Limb (tissue), 2 donors: ENCODE data around the gene FOXP2.
"Not testable (repeated sequence)": the region's sequence is repeated elsewhere in the genome, so short reads cannot be mapped to it uniquely, and the experiment has no call there.

ENCODE experiments used
- DNase-seq, 2 donors: peaks; one replicate each; pipeline ENCODE4 v3.0.0-alpha.2; 2016; ENCODE audit errors: extremely low spot score in 2 of 2

FOXP2 gene

DNA sequence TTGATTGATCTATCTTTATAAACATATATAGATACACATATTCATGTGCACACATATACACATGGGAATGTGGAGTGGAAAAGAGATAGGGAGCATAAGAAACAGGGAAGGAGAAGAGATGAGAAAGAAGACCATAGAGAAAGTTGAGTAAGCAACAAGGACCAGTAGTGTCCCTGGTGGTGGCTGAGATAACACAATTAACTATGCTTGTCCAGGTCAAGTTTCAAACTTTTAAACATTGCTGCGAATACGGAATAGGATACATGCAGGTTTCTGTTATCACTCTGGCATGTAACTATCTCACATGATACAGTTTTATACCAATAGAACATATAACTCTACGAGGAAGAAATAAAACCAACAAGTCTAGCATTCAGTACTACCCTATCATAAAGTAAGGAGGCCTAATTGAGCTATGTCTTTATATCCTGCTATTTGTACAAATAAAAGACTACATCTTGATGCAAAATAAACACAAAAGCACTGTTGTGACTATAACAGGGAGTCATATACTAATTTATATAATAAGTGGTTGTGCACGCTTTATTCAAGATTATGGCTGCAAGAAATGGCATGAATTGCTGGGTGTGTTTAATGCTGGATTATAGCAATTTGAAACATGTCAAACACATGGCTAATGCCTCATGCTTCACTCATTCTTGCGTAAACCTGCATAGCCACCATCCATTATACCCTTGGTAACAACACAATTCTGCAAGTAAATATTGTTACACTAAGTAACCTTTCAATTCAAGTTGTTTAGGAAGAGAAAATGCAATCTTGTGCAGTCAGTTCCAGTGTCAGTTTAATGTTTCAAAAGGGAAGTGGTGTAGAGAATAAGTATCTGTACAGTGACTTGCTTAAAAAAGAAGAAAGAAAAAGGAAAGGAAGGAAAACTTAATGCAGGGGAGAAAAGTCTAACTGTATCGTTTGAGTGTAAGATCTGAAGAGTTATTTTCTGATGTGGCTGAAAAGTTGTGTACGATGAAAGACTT lies 8.2 kb downstream of the FOXP2 start:
- DNase-seq, result no peak

DNA sequence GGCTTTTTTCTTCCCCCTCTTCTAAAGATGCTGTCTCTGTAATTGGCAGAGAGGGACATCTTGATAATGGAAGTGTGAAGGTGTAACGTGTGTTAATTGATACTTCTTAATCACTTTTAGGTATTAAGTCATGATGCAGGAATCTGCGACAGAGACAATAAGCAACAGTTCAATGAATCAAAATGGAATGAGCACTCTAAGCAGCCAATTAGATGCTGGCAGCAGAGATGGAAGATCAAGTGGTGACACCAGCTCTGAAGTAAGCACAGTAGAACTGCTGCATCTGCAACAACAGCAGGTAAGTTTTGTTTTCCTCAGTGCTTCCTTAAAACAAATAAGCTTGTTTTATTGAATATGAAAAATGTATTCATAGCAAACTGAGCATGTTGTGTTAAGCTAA lies 11.8 kb downstream of the FOXP2 start:
- DNase-seq, result no peak

DNA sequence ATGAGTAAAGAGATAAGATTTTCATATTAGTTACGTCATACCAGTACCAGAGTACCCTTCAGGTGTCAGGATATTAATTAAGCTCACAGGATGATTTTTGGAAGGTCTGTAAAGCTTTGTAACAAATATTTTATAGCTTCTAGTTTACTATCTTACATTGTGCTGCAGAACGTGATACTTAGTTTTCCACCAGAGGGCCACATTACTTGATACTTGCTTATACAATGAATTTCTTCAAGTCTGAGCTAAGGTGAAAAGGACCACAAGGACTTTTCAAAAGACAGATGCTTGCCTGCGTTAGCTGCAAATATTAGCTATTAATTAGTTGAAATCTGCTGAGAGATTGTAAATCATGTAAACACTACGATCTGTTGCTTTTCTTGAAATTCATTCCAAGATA lies 12.2 kb downstream of the FOXP2 start:
- DNase-seq, result peak in 1 of 2 donors; percentile 63

DNA sequence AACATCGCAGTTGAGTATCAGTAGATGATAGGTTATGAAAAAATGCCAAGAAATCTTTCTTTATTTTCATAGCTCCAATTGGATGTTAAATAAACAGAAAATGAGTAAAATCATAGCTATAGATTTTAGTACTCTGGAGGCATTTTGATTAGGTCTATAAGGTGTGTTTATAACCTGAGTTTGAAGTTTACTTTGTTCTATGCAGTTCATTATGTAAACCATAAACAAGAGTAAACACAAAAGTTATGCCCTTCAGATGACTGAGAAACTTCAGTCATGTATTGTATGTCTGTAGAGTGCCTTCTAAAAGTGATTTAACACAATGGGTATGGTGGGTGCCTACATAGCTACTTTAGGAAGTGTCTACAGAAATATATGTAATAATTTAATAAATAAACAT lies 13.6 kb downstream of the FOXP2 start:
- DNase-seq, result no peak

DNA sequence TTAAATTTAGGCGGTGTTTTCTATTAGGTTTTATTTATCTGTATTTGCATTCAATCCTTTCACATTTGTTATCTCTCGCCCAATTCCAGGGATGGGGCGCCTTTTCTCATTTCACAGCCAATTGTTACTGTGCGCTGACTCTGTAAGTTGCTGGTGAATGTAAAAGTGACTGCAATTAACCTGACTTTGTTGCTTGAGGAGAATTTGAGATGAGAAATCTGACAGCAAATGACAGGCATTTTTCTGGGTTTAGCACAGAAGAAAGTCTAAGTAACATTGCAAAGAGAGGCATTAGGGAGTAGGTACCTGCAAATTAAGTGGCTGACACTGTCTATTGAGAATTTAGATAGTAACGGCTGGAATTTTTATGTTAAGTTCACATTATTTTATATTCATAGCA lies 16.6 kb downstream of the FOXP2 start:
- DNase-seq, result no peak

DNA sequence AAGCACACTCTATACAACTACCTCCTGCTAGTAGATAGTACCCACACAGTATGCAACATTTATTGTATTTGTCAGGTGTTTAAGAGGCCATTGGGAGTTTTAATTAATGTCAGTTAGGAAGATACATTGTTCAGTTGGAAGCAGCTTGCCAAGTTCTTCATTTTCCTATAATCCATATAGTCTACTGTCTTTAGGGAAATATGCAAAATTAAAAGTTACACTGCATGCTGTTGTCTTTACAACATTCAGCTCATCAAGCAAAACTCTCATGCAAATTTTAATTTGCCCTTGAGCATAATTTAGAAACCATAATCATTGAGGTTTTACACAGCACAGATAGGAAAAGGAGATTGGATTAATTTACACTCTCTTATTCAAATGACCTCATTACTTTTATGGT lies 17.4 kb downstream of the FOXP2 start:
- no peak for DNase-seq

DNA sequence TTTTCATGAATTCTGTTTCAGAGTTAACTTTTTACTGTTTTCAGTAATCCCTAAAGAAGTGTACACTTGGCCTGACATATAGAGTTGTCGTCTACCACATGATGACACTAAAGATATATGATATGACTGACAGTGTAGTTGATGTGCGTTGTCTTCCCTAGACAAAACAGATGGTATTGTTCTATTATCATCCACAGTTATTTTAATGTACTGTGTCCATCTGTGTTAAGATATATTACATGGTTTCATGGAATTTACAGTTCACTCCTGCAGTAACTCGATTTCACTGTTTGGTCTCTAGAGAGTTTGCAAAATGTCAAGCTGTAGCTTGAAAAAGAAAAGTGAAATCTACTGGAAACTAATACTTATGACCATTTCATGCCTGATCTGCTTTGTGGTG lies 18.1 kb downstream of the FOXP2 start:
- no peak for DNase-seq

DNA sequence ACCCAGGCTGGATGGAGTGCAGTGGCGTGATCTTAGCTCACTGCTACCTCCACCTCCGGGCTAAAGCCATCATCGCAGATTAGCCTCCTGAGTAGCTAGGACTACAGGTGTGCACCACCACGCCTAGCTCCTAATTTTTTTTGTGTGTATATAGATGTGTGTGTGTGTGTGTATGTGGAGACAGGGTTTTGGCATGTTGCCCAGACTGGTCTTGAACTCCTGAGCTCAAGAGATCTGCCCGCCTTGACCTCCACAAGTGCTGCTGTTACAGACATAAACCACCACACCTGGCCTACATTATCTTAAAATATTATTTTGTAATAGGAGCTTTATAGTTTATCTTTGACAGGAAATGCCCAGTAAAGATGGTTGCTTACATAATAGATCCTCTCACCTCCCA lies 25.0 kb downstream of the FOXP2 start:
- no peak for DNase-seq

DNA sequence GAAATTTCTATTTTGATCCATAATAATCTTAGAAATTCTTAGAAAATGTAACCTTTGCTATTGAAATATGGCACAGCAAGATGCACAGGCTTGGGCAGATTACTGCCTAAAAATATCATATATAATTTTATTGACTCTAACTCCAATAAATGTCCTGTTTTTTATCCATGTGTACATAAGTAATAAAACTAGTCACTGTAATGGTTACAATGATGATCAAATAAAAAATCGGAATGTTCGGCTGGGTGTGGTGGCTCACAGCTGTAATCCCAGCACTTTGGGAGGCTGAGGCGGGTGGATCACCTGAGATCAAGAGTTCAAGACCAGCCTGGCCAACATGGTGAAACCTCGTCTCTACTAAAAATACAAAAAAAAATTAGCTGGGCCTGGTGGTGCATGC lies 26.3 kb downstream of the FOXP2 start:
- not testable (repeated sequence) for DNase-seq

DNA sequence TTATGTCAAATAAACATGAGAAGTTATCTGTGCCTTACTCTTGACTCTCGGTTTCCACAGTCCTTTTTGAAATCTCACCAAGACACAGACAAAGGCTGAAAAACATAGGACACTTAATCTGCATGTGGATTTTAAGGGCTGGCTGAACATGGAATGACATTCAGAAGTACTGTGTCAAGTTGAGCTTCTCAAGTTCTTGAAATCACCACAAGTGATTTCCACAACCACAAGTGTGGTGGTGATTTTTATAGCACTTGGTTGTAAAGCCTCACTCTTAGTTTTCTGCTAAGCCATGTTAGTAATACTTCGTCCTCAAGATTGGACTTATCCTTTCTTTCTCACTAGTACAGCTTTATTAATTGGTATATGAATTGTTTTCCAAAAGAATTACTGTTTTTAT lies 29.6 kb downstream of the FOXP2 start:
- DNase-seq, result no peak

DNA sequence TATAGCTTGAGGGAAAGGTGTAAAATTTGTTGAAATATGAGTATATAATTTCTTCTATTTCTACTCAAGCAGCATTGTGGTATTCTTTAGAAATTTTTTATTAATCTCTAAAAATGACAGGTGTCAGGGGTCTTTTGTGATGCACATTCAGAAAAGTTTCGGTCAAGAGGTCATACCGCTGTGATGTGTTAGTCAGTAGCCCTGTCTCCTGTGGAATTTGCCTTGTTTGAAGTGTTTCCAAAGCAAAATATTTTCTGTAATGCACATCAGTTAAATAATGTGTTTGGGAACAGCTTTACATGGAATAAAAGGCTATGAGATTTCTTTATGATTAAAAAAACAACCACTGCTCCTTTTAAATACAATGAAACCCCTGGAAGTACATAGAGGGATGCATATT lies 35.8 kb downstream of the FOXP2 start:
- DNase-seq, result no peak

DNA sequence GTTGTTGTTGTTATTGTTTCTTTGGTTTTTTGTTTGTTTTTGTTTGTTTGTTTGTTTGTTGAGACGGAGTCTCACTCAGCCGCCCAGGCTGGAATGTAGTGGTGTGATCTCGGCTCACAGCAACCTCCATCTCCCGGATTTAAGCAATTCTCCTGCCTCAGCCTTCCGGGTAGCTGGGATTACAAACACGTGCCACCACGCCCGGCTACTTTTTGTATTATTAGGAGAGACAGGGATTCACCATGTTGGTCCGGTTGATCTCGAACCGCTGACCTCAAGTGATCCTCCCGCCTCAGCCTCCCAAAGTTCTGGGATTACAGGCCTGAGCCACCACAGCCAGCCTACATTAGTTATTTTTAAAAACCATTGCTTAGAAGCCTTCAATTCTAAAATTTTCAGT lies 45.0 kb downstream of the FOXP2 start:
- no peak for DNase-seq

DNA sequence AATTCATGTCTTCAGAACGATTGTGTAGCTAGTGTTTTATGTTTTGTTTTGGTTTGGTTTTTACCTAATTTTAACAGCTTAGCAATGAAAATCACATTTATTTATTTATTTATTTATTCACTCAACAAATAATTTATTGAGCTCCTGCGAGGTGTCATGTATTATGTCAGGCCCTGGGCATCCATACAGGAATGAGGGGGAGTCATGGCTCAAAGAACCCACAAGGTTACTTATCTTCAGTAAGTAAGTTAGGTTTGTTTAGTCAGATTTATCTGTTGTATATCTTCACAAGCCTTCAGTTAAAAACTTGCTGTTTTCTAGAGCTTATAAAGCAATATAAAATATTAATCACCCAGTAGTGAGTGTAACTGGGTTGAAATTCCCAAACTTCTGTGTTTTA lies 45.4 kb downstream of the FOXP2 start:
- DNase-seq, result no peak

DNA sequence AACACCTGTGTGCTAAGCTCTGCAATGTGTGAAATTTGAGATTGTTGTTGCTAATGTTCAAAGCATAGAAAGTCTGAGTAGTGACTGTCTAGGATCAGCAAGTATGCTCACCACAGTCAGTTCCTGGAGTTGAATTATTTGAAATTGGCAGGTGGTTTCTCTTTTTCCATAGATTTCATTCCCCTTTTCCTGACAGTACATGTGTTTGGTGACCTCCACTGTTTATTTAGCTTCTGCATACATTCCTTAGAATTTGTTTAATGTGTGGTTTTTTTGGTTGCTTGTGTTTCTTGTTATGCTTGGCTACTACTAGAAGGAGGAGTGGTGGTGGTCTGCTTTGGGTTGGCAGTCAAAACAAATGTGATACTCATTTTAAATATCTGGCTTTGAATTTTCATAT lies 52.3 kb downstream of the FOXP2 start:
- peak in 1 of 2 donors; percentile 40 for DNase-seq

DNA sequence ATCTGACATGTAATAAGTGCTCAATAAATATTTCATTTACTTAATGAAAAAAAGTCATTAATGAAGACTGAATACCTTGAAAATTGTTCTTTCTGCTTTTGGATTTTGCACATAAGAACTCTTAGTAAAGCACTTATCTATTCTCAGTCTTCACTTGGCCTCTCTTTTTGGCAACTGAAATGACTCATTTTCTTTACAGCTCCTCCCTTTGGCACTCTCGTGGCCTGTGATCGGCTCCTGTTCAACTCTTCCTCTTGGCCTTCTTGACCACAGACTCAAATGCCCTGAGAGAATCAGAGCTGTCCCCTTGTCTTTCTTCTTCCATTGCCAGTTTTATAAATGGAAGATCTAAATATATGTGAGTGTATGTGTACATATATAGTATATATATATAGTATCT lies 54.2 kb downstream of the FOXP2 start:
- DNase-seq, result no peak

DNA sequence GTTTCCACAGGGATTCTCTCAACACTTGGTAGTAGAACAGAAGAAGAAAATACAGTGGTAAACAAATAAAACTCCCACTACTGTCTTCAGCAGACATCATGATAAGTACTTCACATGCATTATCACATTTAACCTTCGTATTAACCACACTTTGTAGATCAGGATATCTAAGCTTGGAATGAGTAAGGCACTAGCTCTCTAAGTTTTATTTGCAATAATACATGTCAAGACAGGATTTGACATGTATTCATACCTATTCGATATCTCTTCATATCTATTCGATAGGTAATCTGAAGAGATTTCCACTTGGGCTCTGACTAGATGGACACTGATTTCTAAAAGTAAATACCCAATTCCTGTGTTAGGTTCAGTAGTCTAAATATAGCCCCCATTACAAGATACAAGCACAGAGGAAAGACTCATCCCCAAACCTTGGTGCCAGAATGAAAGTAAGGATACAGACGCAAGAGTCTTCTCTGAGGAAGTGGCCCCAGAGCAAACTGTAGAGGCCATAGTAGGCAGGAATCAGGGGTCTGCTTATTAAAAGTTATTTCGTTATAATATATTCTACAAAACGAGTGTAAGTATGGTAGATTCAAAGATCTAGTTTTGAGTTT lies 58.4 kb downstream of the FOXP2 start:
- no peak for DNase-seq

DNA sequence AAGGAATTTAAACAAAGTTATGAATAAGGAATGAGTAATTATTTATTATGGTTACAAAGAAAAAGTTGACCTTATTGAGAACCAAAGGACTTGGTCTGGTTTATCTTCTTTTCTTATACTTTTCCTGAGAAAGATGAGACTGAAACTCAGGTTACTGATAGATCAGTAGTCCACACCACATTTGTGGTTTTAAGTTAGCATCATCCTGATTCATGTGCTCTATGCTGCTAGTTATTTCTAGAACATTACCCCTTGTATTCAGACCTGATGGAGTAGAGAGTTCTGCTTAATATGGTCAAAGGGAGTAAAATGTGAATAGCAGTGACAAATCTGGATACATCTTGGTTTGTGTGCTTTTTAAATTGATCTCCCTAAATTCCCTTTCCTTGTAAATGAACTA lies 63.8 kb downstream of the FOXP2 start:
- DNase-seq, result no peak

DNA sequence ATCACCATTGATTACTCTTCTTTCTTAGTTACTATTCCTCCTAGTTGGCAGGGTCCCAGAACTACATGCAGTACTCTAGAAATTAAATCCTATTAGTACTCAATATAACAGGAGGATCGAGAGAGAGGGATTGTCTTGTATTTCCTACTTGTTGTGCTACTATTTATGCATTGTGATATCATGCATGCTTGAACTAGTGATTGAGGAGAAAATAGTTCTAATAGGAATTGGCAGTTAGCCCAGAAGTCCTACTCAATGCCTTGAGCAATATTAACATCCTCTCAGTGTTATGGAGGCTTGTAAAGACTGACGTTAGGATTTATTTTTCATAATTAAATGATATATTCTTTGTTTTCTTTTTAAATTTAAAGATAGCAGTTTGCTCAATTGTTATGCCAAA lies 67.4 kb downstream of the FOXP2 start:
- DNase-seq, result no peak

DNA sequence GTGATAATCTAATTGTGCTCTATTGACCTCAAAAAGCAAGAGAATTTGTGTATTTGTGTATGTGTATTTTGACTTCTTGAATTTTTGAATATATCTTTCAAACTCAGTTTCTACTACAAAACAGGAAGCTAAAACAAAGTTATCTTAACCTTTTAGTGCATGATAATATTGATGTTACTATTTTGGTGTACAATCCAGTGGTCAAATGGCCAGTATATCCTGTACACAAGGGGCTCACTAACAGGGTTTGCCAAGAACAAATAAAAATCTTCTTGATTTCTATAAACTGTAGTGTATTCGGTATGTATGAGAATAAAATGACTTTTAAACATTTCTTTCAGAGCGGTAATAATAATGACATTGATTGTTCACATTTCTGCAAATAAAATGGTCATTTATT lies 69.6 kb downstream of the FOXP2 start:
- DNase-seq, result no peak

DNA sequence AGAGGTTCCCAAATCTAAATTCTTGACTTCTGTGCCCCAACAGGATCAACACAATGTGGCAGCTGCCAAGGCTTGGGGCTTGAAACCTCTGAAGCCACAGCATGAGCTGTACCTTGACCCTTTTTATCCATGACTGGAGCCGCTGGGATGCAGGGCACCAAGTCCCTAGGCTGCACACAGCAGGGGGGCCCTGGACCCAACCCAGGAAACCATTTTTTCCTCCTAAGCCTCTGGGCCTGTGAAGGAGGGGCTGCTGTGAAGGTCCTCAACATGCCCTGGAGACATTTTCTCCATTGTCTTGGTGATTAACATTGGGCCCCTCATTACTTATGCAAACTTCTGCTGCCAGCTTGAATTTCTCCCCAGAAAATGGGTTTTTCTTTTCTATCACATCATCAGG lies 72.6 kb downstream of the FOXP2 start:
- DNase-seq, result no peak

DNA sequence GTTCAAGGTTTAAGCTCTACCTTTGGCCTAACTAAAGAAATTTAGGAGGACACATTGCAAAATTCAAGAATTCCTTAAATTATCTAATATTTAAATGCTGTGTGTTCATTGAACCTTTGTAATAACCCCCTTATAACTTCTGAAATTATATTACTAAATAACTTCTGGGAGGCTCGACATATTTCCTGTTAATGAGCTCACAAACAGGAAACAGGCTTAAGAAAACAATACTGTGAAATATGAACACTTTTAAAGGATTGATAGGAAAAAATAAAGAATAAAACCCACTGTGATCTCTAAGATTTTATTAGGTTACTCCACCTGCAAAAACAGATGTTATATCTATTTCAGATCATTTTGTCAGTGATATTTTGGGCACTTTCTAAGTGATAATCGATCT lies 74.1 kb downstream of the FOXP2 start:
- no peak for DNase-seq

DNA sequence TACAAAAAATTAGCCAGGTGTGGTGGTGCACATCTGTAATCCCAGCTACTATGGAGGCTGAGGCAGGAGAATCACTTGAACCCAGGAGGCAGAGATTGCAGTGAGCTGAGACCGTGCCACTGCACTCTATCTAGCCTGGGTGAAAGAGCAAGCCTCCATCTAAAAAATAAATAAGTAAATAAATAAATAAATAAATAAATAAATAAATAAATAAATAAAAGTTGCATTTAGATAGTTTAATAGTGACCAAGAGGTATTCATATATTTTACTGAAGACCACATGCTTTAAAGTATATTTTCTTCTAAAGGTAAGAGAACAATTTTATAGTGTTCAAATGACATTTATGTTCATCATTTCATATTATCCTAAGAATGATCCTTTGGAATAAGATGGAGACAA lies 82.9 kb downstream of the FOXP2 start:
- not testable (repeated sequence) for DNase-seq
